ENCODE measurements around the gene GPR37L1. TPM values are rescaled to one million over a fixed set of nuclear protein-coding genes. Genes with fewer than 3 reads are reported as not detected.

The GPR37L1 gene
- total and polyA plus RNA-seq, 11 donors: 0.03 to 0.05 (median 0.04) TPM; not detected in 8

DNA sequence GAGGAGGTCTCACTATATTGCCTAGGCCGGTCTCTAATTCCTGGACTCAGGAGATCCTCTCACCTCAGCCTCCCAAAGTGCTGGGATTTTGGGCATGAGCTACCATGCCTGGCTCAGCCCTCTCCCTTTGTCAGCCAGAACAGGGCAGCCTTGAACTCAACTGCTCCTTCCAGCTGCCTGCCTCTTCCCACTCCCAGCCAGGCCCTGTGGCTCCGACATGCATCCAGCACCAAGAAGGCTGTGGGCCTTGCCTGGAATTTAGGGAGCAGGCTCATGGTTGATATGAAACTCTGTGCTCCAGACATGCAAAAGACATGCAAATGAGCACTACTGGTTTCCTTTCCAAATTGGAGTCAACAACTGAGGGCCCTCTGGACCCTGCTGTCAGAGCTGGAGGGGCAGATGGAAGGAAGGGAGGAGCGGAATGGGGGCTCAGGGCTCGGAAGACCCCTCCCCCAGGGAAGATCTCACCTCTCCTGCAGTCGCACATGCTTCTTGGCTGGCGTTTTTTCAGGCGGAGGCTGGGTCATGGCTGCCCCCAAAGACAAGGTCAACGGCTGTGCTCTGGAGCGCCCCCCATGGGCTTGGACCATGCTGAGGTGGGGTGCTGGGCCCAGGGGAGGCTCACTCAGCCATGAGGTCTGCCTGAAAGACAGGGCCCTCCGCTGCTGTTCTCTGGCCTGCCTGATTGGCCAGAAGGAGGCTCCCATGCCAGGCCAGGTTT is 36.3 kb downstream of the GPR37L1 start:
- DNase-seq (no peak), ATAC-seq (no peak)
- Histone ChIP-seq H3K9me3 (no peaks in the 10 kb centered on the region), H3K4me3 (peak overlapping the region in 2 of 12 donors; percentile 40 to 61), H3K27me3 (no peaks in the 10 kb centered on the region), H3K4me1 (peaks cover 0 to 75% (median 5%) of the 10 kb centered on the region in 12 donors), H3K36me3 (no peaks in the 10 kb centered on the region), H3K27ac (peak overlapping the region in 1 of 12 donors; percentile 87)
- intact Hi-C loops (cut with DNase I): no loop called here
- 91 to 95% (median 92%) methylated on average over 10 of the region's 10 CpGs for WGBS, 4 donors
- no peak for TF ChIP-seq POLR2A (IDR thresholded peaks at IDR 0.05)
- TF ChIP-seq, protein P1, sequence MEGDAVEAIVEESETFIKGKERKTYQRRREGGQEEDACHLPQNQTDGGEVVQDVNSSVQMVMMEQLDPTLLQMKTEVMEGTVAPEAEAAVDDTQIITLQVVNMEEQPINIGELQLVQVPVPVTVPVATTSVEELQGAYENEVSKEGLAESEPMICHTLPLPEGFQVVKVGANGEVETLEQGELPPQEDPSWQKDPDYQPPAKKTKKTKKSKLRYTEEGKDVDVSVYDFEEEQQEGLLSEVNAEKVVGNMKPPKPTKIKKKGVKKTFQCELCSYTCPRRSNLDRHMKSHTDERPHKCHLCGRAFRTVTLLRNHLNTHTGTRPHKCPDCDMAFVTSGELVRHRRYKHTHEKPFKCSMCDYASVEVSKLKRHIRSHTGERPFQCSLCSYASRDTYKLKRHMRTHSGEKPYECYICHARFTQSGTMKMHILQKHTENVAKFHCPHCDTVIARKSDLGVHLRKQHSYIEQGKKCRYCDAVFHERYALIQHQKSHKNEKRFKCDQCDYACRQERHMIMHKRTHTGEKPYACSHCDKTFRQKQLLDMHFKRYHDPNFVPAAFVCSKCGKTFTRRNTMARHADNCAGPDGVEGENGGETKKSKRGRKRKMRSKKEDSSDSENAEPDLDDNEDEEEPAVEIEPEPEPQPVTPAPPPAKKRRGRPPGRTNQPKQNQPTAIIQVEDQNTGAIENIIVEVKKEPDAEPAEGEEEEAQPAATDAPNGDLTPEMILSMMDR (IDR thresholded peaks at IDR 0.05): no peak

DNA sequence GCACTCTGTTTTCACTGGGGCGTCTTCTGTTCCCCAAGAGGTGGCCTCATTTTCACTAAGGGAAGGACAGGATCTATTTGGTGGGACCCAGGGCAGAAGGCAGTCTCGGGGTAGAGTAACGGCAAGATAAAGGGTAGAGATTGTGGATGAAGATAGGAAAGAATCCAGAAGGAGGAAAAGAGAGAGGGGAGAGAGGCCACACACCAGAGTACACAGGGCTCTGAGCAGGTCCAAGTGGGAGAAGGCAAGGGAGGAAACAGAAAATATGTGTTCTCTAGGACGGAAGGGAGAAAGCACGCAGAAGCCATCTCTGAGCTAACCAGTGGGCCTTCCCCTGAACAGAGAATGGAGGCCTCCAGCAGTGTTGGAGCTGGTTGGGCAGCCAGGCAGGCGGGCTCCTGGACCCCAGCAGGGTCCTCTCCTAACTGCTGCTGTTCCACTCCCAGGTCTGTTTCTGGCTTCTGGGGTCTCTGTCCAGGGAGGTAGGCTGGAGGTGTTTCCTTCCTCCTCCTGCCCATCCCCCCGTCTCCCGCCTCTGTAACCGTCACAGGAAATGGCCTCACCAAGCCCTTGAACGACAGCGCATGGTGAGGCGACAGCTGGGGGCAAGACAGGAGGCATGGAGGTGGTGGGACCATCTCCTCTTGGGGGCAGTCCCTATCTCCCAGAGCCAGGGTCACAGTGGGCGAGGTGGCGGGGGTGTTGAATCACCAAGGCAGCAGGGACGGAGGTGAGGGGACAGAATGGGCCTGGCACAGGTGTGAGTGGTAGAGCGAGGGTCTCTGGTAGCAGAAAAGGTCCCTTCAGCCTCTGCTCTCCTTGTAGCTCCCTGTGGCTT is 37.0 kb downstream of the GPR37L1 start:
- Histone ChIP-seq H3K4me1 (peaks cover 0 to 76% (median 5%) of the 10 kb centered on the region in 12 donors), H3K9me3 (no peaks in the 10 kb centered on the region), H3K27ac (peak overlapping the region in 2 of 12 donors; percentile 17 to 87), H3K27me3 (no peaks in the 10 kb centered on the region), H3K36me3 (no peaks in the 10 kb centered on the region), H3K4me3 (peak overlapping the region in 8 of 12 donors; percentile 11 to 61 (median 18))
- DNase-seq (no peak), ATAC-seq (peak in 1 of 4 donors; percentile 20)
- no peak for TF ChIP-seq POLR2A (IDR thresholded peaks at IDR 0.05)
- TF ChIP-seq, protein P1 (IDR thresholded peaks at IDR 0.05): no peak
- intact Hi-C loops (cut with DNase I): no loop called here
- 68 to 88% (median 78%) methylated on average over 16 of the region's 16 CpGs for WGBS, 4 donors

DNA sequence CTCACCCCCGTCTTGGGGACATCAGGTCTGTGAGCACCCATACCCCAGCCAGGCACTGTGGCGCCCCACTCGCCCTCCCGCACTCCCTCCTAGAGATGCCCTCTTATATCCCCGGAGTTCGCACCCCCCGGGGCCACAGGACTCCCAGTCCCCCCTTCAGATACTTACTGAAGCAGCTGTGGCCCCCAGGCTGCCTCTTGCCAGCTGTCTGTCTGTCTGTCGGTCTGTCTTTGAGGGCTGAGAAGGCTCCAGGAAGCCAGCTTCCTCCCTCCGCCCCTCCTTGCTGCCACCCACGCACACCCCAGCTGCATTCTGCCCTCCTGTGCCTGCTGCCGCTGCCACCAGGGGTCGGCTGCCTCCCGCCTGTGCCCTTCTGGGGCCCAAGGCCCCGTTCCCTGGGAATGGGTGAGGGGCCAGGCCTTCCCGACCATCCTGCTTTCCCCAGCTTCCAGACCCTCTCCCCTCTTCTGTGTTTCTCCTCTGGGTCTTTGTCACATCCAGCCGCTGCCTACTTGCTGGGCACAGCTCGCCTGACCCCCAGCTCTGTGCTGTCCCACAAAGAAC is 37.7 kb downstream of the GPR37L1 start, which contains the start of gene PTPN7:
PTPN7 (minus strand) TSS at position 226 of the 564 bp plus-strand sequence. CDS start 1,200 bp downstream, outside the sequence.
- Histone ChIP-seq H3K36me3 (no peaks in the 10 kb centered on the region), H3K27ac (peak within 1 kb of the TSS in 2 of 12 donors; percentile 17 to 87), H3K4me3 (peak within 1 kb of the TSS in 9 of 12 donors; percentile 11 to 61 (median 20)), H3K9me3 (no peaks in the 10 kb centered on the region), H3K27me3 (no peaks in the 10 kb centered on the region), H3K4me1 (peaks cover 0 to 75% (median 0%) of the 10 kb centered on the region in 12 donors)
- 72 to 83% (median 77%) methylated on average over 17 of the region's 17 CpGs for WGBS, 4 donors
- ATAC-seq (peak in 3 of 4 donors; percentile 9 to 52 (median 23)), DNase-seq (peak in 1 of 5 donors; percentile 81)
- intact Hi-C loops (cut with DNase I): no loop called here
- no peak for TF ChIP-seq POLR2A (IDR thresholded peaks at IDR 0.05)
- TF ChIP-seq, protein P1 (IDR thresholded peaks at IDR 0.05): peak in 1 of 12 donors; percentile 31
